ENCODE data around the gene HDDC3. TPM values are rescaled to one million over a fixed set of nuclear protein-coding genes. Genes with fewer than 3 reads are reported as not detected.

Gene HDDC3
- total RNA-seq, 2 donors from 2014 or later: 13.5 to 29.6 TPM

- peaks cover 8% of the 10 kb centered on the region for H3K4me1 ChIP-seq
- no peak for DNase-seq
- intact Hi-C loops (cut with DNase I): no loop called here
Observed at GRCh38 chr15:90939756-90940155, 7.4 kb upstream of the HDDC3 start.

GRCh38 chr15:90938261-90938660 lies 5.9 kb upstream of the HDDC3 start:
- no peak for DNase-seq
- no peaks in the 10 kb centered on the region for H3K9me3 ChIP-seq
- peaks cover 13% of the 10 kb centered on the region for H3K4me1 ChIP-seq

More at GRCh38 chr15:90939756-90940155, 7.4 kb upstream of the HDDC3 start:
- TF ChIP-seq CTCF (IDR thresholded peaks at IDR 0.05): no peak
- H3K4me3 ChIP-seq: no peak overlapping the region
- H3K36me3 ChIP-seq: peaks cover 26% of the 10 kb centered on the region
- no peak overlapping the region for H3K27ac ChIP-seq
- no peaks in the 10 kb centered on the region for H3K27me3 ChIP-seq
- no peaks in the 10 kb centered on the region for H3K9me3 ChIP-seq
- H3K9ac ChIP-seq (ENCODE audit: low read depth in 2 of 2, low read length in 2 of 2): no peak overlapping the region

GRCh38 chr15:90936823-90937222 lies 4.5 kb upstream of the HDDC3 start:
- intact Hi-C loops (cut with DNase I): no loop called here
- Histone ChIP-seq H3K9ac (ENCODE audit: low read depth in 2 of 2, low read length in 2 of 2) (no peak overlapping the region), H3K4me1 (peaks cover 16% of the 10 kb centered on the region), H3K9me3 (no peaks in the 10 kb centered on the region), H3K36me3 (peaks cover 15% of the 10 kb centered on the region), H3K27ac (no peak overlapping the region), H3K4me3 (no peak overlapping the region), H3K27me3 (no peaks in the 10 kb centered on the region)
- no peak for TF ChIP-seq CTCF (IDR thresholded peaks at IDR 0.05)
- DNase-seq: no peak

More at GRCh38 chr15:90938261-90938660, 5.9 kb upstream of the HDDC3 start:
- no peak overlapping the region for H3K4me3 ChIP-seq
- TF ChIP-seq CTCF (IDR thresholded peaks at IDR 0.05): no peak
- no peaks in the 10 kb centered on the region for H3K27me3 ChIP-seq
- intact Hi-C loops (cut with DNase I): no loop called here
- H3K36me3 ChIP-seq: peaks cover 24% of the 10 kb centered on the region
- no peak overlapping the region for H3K27ac ChIP-seq
- H3K9ac ChIP-seq (ENCODE audit: low read depth in 2 of 2, low read length in 2 of 2): no peak overlapping the region

- no peak for TF ChIP-seq CTCF (IDR thresholded peaks at IDR 0.05)
- H3K36me3 ChIP-seq: peaks cover under 1% of the 10 kb centered on the region
- peak within 1 kb of the TSS; percentile 86 for H3K27ac ChIP-seq
- H3K9ac ChIP-seq (ENCODE audit: low read depth in 2 of 2, low read length in 2 of 2): peak within 1 kb of the TSS; percentile 73 to 82
- H3K9me3 ChIP-seq: no peaks in the 10 kb centered on the region
- H3K4me1 ChIP-seq: peaks cover 16% of the 10 kb centered on the region
- no peaks in the 10 kb centered on the region for H3K27me3 ChIP-seq
- peak; percentile 98 for DNase-seq
- H3K4me3 ChIP-seq: peak within 1 kb of the TSS; percentile 76
- intact Hi-C loops (cut with DNase I): no loop called here
Observed at GRCh38 chr15:90934949-90935751, 2.8 kb upstream of the HDDC3 start, which contains the start of gene UNC45A. TSS of gene UNC45A (plus strand) at chr15:90935285. CDS start at chr15:90935325, 40 bp downstream.

- TF ChIP-seq CTCF (IDR thresholded peaks at IDR 0.05): peak; percentile 88
- peak overlapping the region; percentile 73 to 82 for H3K9ac ChIP-seq (ENCODE audit: low read depth in 2 of 2, low read length in 2 of 2)
- no peaks in the 10 kb centered on the region for H3K36me3 ChIP-seq
- peaks cover 16% of the 10 kb centered on the region for H3K4me1 ChIP-seq
- H3K9me3 ChIP-seq: no peaks in the 10 kb centered on the region
- no peaks in the 10 kb centered on the region for H3K27me3 ChIP-seq
- peak overlapping the region; percentile 86 for H3K27ac ChIP-seq
- intact Hi-C loops (cut with DNase I): no loop called here
- peak; percentile 95 for DNase-seq
- H3K4me3 ChIP-seq: peak overlapping the region; percentile 76
Observed at GRCh38 chr15:90934256-90934948, 2.1 kb upstream of the HDDC3 start.
